Psoas muscle (tissue), 8 donors: ENCODE data around the gene TBC1D7. TPM values are rescaled to one million over a fixed set of nuclear protein-coding genes. Genes with fewer than 3 reads are reported as not detected.

Experiments
- ATAC-seq, 4 donors: fragments of 200-7000 bp; cut with Tn5 transposase; one replicate each; pipeline ENCODE4 v1.9.1; 2020; ENCODE audit warnings: moderate library complexity in 3 of 4, mild to moderate bottlenecking in 2 of 4
- DNase-seq, 2 donors: peaks; one replicate each; pipeline ENCODE4 v3.0.0-alpha.2; 2020
- H3K27ac ChIP-seq: fragments of 200-600 bp; one replicate; pipeline ENCODE4 v1.8.0; 2022
- H3K27me3 ChIP-seq, 3 donors: fragments of 200-600 bp in 1 of 3; one replicate each; pipeline versions ENCODE4 v1.6.1 to v1.8.0; 2013 to 2022; ENCODE audit warnings: low read length in 2 of 3, mild to moderate bottlenecking in 2 of 3, moderate library complexity in 1 of 3; ENCODE audit not compliant: insufficient read depth in 3 of 3
- H3K36me3 ChIP-seq, 2 donors: fragments of 200-600 bp in 1 of 2; one replicate each; pipeline versions ENCODE4 v1.6.1 to v1.8.0; 2013 to 2022; ENCODE audit warnings: low read depth in 1 of 2, mild to moderate bottlenecking in 1 of 2, moderate library complexity in 1 of 2; ENCODE audit not compliant: insufficient read depth in 1 of 2
- H3K4me1 ChIP-seq: fragments of 200-600 bp; one replicate; pipeline ENCODE4 v1.8.0; 2022
- H3K4me3 ChIP-seq: fragments of 200-600 bp; one replicate; pipeline ENCODE4 v1.8.0; 2022; ENCODE audit warnings: mild to moderate bottlenecking
- H3K9me3 ChIP-seq: fragments of 200-600 bp; one replicate; pipeline ENCODE4 v1.8.0; 2022
- WGBS, 3 donors: extraction: QIAGEN DNeasy Blood & Tissue Kit; methylation state at CpG; one replicate each; pipeline versions ENCODE4 v1.1.6 to v1.1.7; 2013; 5-methylcytosine and 5-hydroxymethylcytosine counted together
- intact Hi-C, 2 donors: fragments of 100-400 bp; cut with DNase I; formaldehyde crosslinking; loops; one replicate each; pipeline versions ENCODE4 v1.11.0 to v1.14.2; 2022
- polyA plus RNA-seq, 3 donors: library from polyadenylated mRNA; stranded (reverse); fragments of 200-250 nt; gene quantifications; one replicate each; pipeline ENCODE4 v1.2.3, GENCODE V29; 2013
- total RNA-seq, 4 donors: library from RNA; stranded (reverse); fragmentation: NEBNext Ultra II Directional in 2 of 4; extraction: Animal tissue kit (Norgen Biotek cat#: 25700) in 2 of 4; gene quantifications; one replicate each; pipeline versions ENCODE4 v1.2.1 to v1.2.4, GENCODE V29; 2021 to 2023
- TF ChIP-seq, protein P1 (sequence below): fragments of 200-600 bp; IDR thresholded peaks from one replicate; pipeline ENCODE4 v1.8.0; 2022; ENCODE audit warnings: antibody characterized with exemption
- donor health status: healthy with polysubstance abuse.
- donor health status: DM: no; HTN: no; CAD: no; lungs with moderate emphysema.
- donor health status: Bipolar disorder and iron deficiency.
- donor health status: healthy.
- donor health status: DM: yes; HTN: yes; CAD: no.
- donor health status: DM: no; HTN: no; CAD: no.
- donor health status: DM: no; HTN: no; CAD: no.
- donor health status: DM: yes; HTN: yes; CAD: no.

The TBC1D7 gene
- total and polyA plus RNA-seq, 7 donors = 9.4 to 19.4 (median 12.0) TPM

- 90 to 98% (median 94%) methylated on average over 9 of the region's 9 CpGs for WGBS, 3 donors
- intact Hi-C loops = no loop called here
- Histone ChIP-seq H3K27ac (no peak overlapping the region), H3K36me3 (peaks cover 0 to 23% of the 10 kb centered on the region in 2 donors), H3K4me1 (no peaks in the 10 kb centered on the region), H3K4me3 (no peak overlapping the region), H3K9me3 (peaks cover 8% of the 10 kb centered on the region), H3K27me3 (no peaks in the 10 kb centered on the region)
- TF ChIP-seq, protein P1, sequence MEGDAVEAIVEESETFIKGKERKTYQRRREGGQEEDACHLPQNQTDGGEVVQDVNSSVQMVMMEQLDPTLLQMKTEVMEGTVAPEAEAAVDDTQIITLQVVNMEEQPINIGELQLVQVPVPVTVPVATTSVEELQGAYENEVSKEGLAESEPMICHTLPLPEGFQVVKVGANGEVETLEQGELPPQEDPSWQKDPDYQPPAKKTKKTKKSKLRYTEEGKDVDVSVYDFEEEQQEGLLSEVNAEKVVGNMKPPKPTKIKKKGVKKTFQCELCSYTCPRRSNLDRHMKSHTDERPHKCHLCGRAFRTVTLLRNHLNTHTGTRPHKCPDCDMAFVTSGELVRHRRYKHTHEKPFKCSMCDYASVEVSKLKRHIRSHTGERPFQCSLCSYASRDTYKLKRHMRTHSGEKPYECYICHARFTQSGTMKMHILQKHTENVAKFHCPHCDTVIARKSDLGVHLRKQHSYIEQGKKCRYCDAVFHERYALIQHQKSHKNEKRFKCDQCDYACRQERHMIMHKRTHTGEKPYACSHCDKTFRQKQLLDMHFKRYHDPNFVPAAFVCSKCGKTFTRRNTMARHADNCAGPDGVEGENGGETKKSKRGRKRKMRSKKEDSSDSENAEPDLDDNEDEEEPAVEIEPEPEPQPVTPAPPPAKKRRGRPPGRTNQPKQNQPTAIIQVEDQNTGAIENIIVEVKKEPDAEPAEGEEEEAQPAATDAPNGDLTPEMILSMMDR = no peak
- ATAC-seq (no peak), DNase-seq (no peak)
Observed at GRCh38 chr6:13288481-13288880, 39.9 kb downstream of the TBC1D7 start.

DNA sequence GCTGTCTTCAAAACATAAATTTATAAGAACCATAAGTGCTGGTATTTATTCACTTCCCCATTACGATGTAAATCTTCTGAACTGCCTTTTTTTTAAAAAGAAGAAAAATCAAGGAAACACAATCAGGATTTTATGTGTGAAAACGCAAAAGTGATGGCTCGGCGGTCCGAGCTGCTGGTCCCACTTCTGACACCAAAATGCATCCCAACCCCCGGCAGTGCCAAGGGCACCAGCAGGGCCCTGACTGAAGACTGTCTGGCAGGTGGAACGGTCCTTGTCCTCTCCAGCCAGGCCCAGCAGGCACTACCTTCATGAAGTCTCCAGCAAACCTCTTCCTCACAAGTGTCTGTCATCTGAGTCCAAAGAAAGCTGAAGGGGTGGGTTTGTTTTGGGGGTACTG, 41.2 kb downstream of the TBC1D7 start:
- intact Hi-C loops = no loop called here
- H3K27me3 ChIP-seq = no peaks in the 10 kb centered on the region
- ATAC-seq (no peak), DNase-seq (no peak)
- no peak overlapping the region for H3K4me3 ChIP-seq
- H3K4me1 ChIP-seq = no peaks in the 10 kb centered on the region
- H3K36me3 ChIP-seq = peaks cover 0 to 17% of the 10 kb centered on the region in 2 donors
- WGBS, 3 donors = 89 to 97% (median 95%) methylated on average over 7 of the region's 7 CpGs
- TF ChIP-seq, protein P1 = no peak
- peaks cover 8% of the 10 kb centered on the region for H3K9me3 ChIP-seq
- no peak overlapping the region for H3K27ac ChIP-seq

- intact Hi-C loops = no loop called here
- Histone ChIP-seq H3K4me3 (no peak overlapping the region), H3K9me3 (peaks cover 8% of the 10 kb centered on the region), H3K27ac (no peak overlapping the region), H3K4me1 (no peaks in the 10 kb centered on the region), H3K27me3 (no peaks in the 10 kb centered on the region), H3K36me3 (peaks cover 0 to 10% of the 10 kb centered on the region in 2 donors)
- 85 to 90% (median 87%) methylated on average over 4 of the region's 4 CpGs for WGBS, 3 donors
- ATAC-seq (no peak), DNase-seq (no peak)
- TF ChIP-seq, protein P1 = no peak
Observed at GRCh38 chr6:13286181-13286580, 42.2 kb downstream of the TBC1D7 start.

DNA sequence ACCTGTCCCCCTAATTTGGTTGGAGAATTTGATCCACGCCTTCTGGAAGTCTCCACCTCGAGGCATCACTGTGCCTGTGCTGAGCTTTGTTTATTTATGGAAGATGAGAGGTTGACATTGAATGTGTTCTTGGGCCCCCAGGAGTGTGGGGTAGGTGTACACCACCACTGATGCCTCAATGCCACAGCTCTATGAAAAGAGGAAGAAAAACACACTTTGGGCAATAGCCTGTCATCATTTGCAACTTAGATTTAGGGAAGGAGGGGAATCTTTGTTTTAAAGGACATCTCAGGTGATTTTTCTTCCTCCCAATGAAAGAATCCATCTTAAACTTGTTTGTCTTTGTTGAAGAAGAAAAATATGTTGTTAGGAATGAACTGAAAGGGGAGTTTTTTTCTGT, 42.6 kb downstream of the TBC1D7 start:
- H3K36me3 ChIP-seq = peaks cover 0 to 8% of the 10 kb centered on the region in 2 donors
- intact Hi-C loops = no loop called here
- no peaks in the 10 kb centered on the region for H3K4me1 ChIP-seq
- ATAC-seq (no peak), DNase-seq (no peak)
- 72 to 83% (median 80%) methylated on average over 2 of the region's 2 CpGs for WGBS, 3 donors
- H3K4me3 ChIP-seq = no peak overlapping the region
- H3K27ac ChIP-seq = no peak overlapping the region
- TF ChIP-seq, protein P1 = no peak
- peaks cover 8% of the 10 kb centered on the region for H3K9me3 ChIP-seq
- no peaks in the 10 kb centered on the region for H3K27me3 ChIP-seq

DNA sequence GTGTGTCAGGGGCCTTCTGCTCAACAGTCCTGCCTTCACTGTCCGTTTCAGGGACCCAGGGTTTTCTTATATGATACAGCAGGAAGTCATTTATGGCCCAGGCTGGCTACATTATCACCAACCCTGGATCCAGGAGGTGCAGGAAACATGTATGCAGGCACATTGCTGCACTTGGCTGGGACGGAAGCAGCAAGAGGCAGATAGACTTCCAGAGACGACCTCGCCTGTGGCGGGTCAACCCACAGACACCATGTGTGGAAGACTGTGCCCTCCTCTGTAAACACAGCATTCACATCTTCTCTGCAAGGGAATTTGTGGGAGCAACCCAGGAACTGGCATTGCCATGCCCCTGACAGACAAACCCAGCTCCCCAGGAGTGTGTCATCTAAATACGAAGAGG, 43.7 kb downstream of the TBC1D7 start:
- Histone ChIP-seq H3K4me1 (no peaks in the 10 kb centered on the region), H3K9me3 (peaks cover 8% of the 10 kb centered on the region), H3K27me3 (no peaks in the 10 kb centered on the region), H3K4me3 (no peak overlapping the region), H3K27ac (no peak overlapping the region), H3K36me3 (peaks cover 0 to 9% of the 10 kb centered on the region in 2 donors)
- DNase-seq (no peak), ATAC-seq (no peak)
- TF ChIP-seq, protein P1 = no peak
- intact Hi-C loops = no loop called here
- 82 to 86% (median 85%) methylated on average over 6 of the region's 6 CpGs for WGBS, 3 donors
